ENCODE data around the gene MAD1L1. TPM values are rescaled to one million over a fixed set of nuclear protein-coding genes. Genes with fewer than 3 reads are reported as not detected.

MAD1L1 gene
- total and polyA plus RNA-seq, 4 donors: 43.0 to 54.9 (median 49.9) TPM

DNA sequence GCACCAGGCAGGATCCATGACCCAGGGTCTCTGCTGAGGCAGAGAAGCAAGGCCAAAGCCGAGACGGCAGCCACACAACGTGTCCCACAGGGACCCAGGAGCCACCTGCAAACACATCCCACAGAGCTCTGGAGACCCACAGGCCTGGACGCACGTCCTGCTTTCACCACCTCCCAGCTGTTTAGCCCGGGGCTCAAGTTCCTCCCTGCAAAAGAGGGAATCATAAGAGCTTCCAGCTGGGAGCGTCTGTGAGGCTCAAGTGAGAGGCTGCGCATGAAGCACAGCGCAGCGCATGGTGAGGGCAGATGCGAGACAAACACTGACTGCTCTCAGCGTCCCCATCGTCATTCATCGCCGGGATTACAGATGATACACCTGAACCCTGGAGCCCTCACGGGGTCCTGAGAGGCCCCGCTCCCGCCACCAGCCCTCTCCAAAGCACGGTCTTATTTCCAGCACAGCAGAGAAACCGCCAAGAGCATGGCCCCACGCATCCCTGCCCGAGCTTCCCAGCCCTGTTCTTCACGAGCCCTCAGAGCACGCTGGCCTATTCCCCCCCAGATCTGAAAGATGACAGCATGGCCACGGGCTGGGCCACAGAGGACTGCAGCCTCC is 88.7 kb downstream of the MAD1L1 start:
- ATAC-seq (ENCODE audit: insufficient read depth, low FRiP score) (no peak), DNase-seq (no peak)
- H3K27ac ChIP-seq (ENCODE audit: low read depth in 1 of 2, low read length in 1 of 2): no peak overlapping the region
- H3K9ac ChIP-seq (ENCODE audit: insufficient read depth in 1 of 2, low read length in 2 of 2): no peak overlapping the region
- no peaks in the 10 kb centered on the region for H3K27me3 ChIP-seq (ENCODE audit: control insufficient read depth in 3 of 3, insufficient read depth in 3 of 3, low read length in 2 of 3)
- no peak overlapping the region for H3K4me3 ChIP-seq
- WGBS, 2 donors: 96 to 97% methylated on average over 25 of the region's 25 CpGs
- peaks cover 0 to 44% (median 14%) of the 10 kb centered on the region in 4 donors for H3K36me3 ChIP-seq (ENCODE audit: control insufficient read depth in 4 of 4, insufficient read depth in 4 of 4, low read length in 4 of 4)
- H3K4me1 ChIP-seq (ENCODE audit: control insufficient read depth in 5 of 5, insufficient read depth in 5 of 5, low read length in 5 of 5): peaks cover 0 to 8% (median 0%) of the 10 kb centered on the region in 5 donors
- H3K9me3 ChIP-seq (ENCODE audit: control insufficient read depth in 4 of 4, insufficient read depth in 3 of 4, low read length in 3 of 4): no peaks in the 10 kb centered on the region
- no peak for TF ChIP-seq CTCF (IDR thresholded peaks at IDR 0.05; ENCODE audit: control extremely low read depth, extremely low read depth)

DNA sequence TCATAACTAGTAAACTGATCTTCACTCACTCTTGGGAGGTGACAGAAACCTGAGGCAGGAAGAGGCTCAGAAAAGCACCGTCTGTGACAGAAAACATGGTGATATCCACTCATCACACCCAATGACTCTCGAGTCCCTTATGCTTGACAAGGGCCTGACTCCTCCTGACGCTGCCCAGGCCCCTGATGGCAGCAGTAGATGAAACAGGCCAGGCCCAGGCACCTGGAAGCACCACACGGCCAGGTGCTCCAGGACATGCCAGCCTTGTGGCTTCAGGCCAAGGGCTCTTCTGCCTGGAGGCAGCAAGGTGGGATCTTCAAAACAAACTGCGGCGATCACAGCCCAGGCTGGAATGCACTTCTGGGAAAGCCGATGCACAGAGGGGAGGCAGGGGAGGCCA is 89.3 kb downstream of the MAD1L1 start:
- no peak overlapping the region for H3K9ac ChIP-seq (ENCODE audit: insufficient read depth in 1 of 2, low read length in 2 of 2)
- H3K9me3 ChIP-seq (ENCODE audit: control insufficient read depth in 4 of 4, insufficient read depth in 3 of 4, low read length in 3 of 4): no peaks in the 10 kb centered on the region
- no peaks in the 10 kb centered on the region for H3K27me3 ChIP-seq (ENCODE audit: control insufficient read depth in 3 of 3, insufficient read depth in 3 of 3, low read length in 2 of 3)
- H3K4me3 ChIP-seq: no peak overlapping the region
- H3K36me3 ChIP-seq (ENCODE audit: control insufficient read depth in 4 of 4, insufficient read depth in 4 of 4, low read length in 4 of 4): peaks cover 0 to 42% (median 14%) of the 10 kb centered on the region in 4 donors
- 94 to 96% methylated on average over 7 of the region's 7 CpGs for WGBS, 2 donors
- peaks cover 0 to 14% (median 2%) of the 10 kb centered on the region in 5 donors for H3K4me1 ChIP-seq (ENCODE audit: control insufficient read depth in 5 of 5, insufficient read depth in 5 of 5, low read length in 5 of 5)
- DNase-seq: no peak
- no peak overlapping the region for H3K27ac ChIP-seq (ENCODE audit: low read depth in 1 of 2, low read length in 1 of 2)
- no peak for ATAC-seq (ENCODE audit: insufficient read depth, low FRiP score)
- TF ChIP-seq CTCF (IDR thresholded peaks at IDR 0.05; ENCODE audit: control extremely low read depth, extremely low read depth): no peak

DNA sequence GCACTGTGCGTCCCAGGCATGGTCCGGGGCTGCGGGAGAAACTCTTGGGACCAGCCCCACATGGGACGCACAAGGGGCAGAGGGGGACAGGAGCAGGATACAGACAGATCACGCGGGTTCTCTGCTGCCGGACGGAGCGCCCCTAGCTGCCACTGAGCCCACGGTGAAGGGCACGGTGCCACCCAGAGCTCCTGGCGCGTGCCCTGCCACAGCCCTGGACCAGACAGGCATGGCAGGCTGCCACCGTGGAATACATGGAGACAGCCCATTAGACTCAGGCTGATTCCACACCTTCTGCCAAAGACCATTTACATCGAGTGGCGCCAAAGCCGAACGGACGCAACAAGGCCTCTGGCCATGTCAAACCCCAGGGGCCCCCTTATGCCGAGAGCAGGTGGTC is 90.4 kb downstream of the MAD1L1 start:
- Histone ChIP-seq H3K4me3 (no peak overlapping the region), H3K9ac (ENCODE audit: insufficient read depth in 1 of 2, low read length in 2 of 2) (no peak overlapping the region), H3K27ac (ENCODE audit: low read depth in 1 of 2, low read length in 1 of 2) (no peak overlapping the region), H3K27me3 (ENCODE audit: control insufficient read depth in 3 of 3, insufficient read depth in 3 of 3, low read length in 2 of 3) (no peaks in the 10 kb centered on the region), H3K4me1 (ENCODE audit: control insufficient read depth in 5 of 5, insufficient read depth in 5 of 5, low read length in 5 of 5) (peaks cover 0 to 14% (median 3%) of the 10 kb centered on the region in 5 donors), H3K36me3 (ENCODE audit: control insufficient read depth in 4 of 4, insufficient read depth in 4 of 4, low read length in 4 of 4) (peaks cover 0 to 45% (median 14%) of the 10 kb centered on the region in 4 donors), H3K9me3 (ENCODE audit: control insufficient read depth in 4 of 4, insufficient read depth in 3 of 4, low read length in 3 of 4) (no peaks in the 10 kb centered on the region)
- no peak for TF ChIP-seq CTCF (IDR thresholded peaks at IDR 0.05; ENCODE audit: control extremely low read depth, extremely low read depth)
- DNase-seq (no peak), ATAC-seq (ENCODE audit: insufficient read depth, low FRiP score) (no peak)
- WGBS, 2 donors: 95 to 96% methylated on average over 20 of the region's 20 CpGs

GRCh38 chr7:2141651-2142050 is 91.1 kb downstream of the MAD1L1 start:
- 93 to 99% methylated on average over 14 of the region's 14 CpGs for WGBS, 2 donors
- Histone ChIP-seq H3K4me1 (ENCODE audit: control insufficient read depth in 5 of 5, insufficient read depth in 5 of 5, low read length in 5 of 5) (peaks cover 0 to 14% (median 3%) of the 10 kb centered on the region in 5 donors), H3K36me3 (ENCODE audit: control insufficient read depth in 4 of 4, insufficient read depth in 4 of 4, low read length in 4 of 4) (peaks cover 0 to 42% (median 14%) of the 10 kb centered on the region in 4 donors), H3K27ac (ENCODE audit: low read depth in 1 of 2, low read length in 1 of 2) (no peak overlapping the region), H3K9ac (ENCODE audit: insufficient read depth in 1 of 2, low read length in 2 of 2) (no peak overlapping the region), H3K9me3 (ENCODE audit: control insufficient read depth in 4 of 4, insufficient read depth in 3 of 4, low read length in 3 of 4) (no peaks in the 10 kb centered on the region), H3K4me3 (no peak overlapping the region), H3K27me3 (ENCODE audit: control insufficient read depth in 3 of 3, insufficient read depth in 3 of 3, low read length in 2 of 3) (no peaks in the 10 kb centered on the region)
- DNase-seq: no peak
- TF ChIP-seq CTCF (IDR thresholded peaks at IDR 0.05; ENCODE audit: control extremely low read depth, extremely low read depth): no peak
- no peak for ATAC-seq (ENCODE audit: insufficient read depth, low FRiP score)
